K562 (cell line): ENCODE measurements around the gene IFI16. TPM values are rescaled to one million over a fixed set of nuclear protein-coding genes. Genes with fewer than 3 reads are reported as not detected.

Source experiments
- HNRNPLL ChIP-seq: fragments of 200-400 bp; formaldehyde crosslinking; IDR thresholded peaks from 2 replicates; pipeline ENCODE4 v1.6.1; 2017; ENCODE audit warnings: low read length, low read depth, mild to moderate bottlenecking; ENCODE audit not compliant: poor library complexity, severe bottlenecking
- HNRNPUL1 ChIP-seq: fragments of 200-400 bp; formaldehyde crosslinking; IDR thresholded peaks from 2 replicates; pipeline ENCODE4 v1.6.1; 2017; ENCODE audit warnings: low read length
- JUN ChIP-seq, 2 experiments: sonication (generic) in 1 of 2; formaldehyde crosslinking in 1 of 2; IDR thresholded peaks; 2 replicates each; pipeline versions ENCODE4 v1.6.1 to v1.8.0; 2012 to 2022; ENCODE audit warnings: borderline replicate concordance in 2 of 2, mild to moderate bottlenecking in 2 of 2, improper control_type of control experiment in 1 of 2, low read depth in 1 of 2, low read length in 1 of 2, missing genetic modification reagents in 1 of 2
- ZNF24 ChIP-seq: fragments of 450-650 bp; IDR thresholded peaks from 2 replicates; pipeline ENCODE4 v1.6.1; 2016
- ZNF398 ChIP-seq: fragments of 250-450 bp; sonication (Bioruptor Pico); IDR thresholded peaks from 2 replicates; pipeline ENCODE4 v1.8.0; 2021; ENCODE audit warnings: moderate library complexity, mild to moderate bottlenecking, inconsistent platforms
- polyA plus RNA-seq, 8 experiments: library from polyadenylated mRNA; depleted of rRNA in 4 of 8; stranded (reverse) in 5 of 8; unstranded in 3 of 8; fragments of >200 nt; fragmentation: Nextera tagmentation in 2 of 8; fragmentation: Illumina TruSeq in 1 of 8; extraction: Ambion mirVana in 2 of 8; extraction: Trizol in 1 of 8; gene quantifications; 2 replicates each; pipeline versions ENCODE4 v1.2.1 to v1.2.3, GENCODE V29; 2011 to 2014; ENCODE audit warnings: inconsistent platforms in 1 of 8, missing spikeins in 1 of 8
- total RNA-seq, 7 experiments: library from RNA; depleted of rRNA in 6 of 7; stranded (reverse); fragments of >200 nt in 6 of 7; fragmentation: Illumina TruSeq in 2 of 7; extraction: Trizol in 2 of 7; gene quantifications; 2 replicates each; pipeline versions ENCODE4 v1.2.1 to v1.2.3, GENCODE V29; 2011 to 2021; ENCODE audit warnings: low replicate concordance in 1 of 7
- TF ChIP-seq, protein P1 (sequence below): fragments of 450-650 bp; IDR thresholded peaks from 2 replicates; pipeline ENCODE4 v1.6.1; 2016; ENCODE audit warnings: low read depth
- TF ChIP-seq, protein P2 (sequence below): fragments of 250-450 bp; sonication (Bioruptor Pico); IDR thresholded peaks from 2 replicates; pipeline ENCODE4 v1.4.0; 2020; ENCODE audit warnings: mild to moderate bottlenecking, moderate library complexity
- TF ChIP-seq, protein P3 (sequence below): fragments of 450-650 bp; formaldehyde crosslinking; IDR thresholded peaks from 2 replicates; pipeline ENCODE4 v1.4.0; 2020; ENCODE audit warnings: mild to moderate bottlenecking, mixed read lengths
- TF ChIP-seq, protein P4 (sequence below): fragments of 450-650 bp; formaldehyde crosslinking; IDR thresholded peaks from 2 replicates; pipeline ENCODE4 v1.4.0; 2022; ENCODE audit warnings: missing genetic modification characterization

Gene IFI16
- total and polyA plus RNA-seq, 9 of the 15 experiments (the other 6 are each of a cell fraction or from before 2014, with no cell fraction given): 0.70 to 2.8 (median 1.6) TPM

DNA sequence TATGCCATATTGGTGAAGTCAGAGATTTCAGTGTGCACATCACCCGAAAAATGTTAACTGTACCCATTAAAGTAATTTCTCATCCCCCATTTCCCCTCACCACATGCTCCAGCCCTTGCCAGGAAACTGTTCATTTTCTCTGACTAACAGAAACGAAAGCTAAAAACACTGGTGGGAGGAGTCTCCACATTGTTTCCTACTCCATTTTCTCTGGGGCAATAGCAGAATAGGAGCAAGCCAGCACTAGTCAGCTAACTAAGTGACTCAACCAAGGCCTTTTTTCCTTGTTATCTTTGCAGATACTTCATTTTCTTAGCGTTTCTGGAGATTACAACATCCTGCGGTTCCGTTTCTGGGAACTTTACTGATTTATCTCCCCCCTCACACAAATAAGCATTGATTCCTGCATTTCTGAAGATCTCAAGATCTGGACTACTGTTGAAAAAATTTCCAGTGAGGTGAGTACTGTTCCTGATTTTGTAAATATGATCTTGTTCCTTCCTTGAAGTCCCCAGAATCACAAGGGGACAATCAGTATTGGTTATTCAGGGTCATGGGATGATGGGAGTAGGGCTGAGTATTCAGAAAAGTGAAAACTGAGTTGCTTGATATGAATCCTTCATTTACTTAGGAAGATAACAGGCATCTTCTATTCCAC, at the start of gene IFI16 (continued):
- TF ChIP-seq, protein P1, sequence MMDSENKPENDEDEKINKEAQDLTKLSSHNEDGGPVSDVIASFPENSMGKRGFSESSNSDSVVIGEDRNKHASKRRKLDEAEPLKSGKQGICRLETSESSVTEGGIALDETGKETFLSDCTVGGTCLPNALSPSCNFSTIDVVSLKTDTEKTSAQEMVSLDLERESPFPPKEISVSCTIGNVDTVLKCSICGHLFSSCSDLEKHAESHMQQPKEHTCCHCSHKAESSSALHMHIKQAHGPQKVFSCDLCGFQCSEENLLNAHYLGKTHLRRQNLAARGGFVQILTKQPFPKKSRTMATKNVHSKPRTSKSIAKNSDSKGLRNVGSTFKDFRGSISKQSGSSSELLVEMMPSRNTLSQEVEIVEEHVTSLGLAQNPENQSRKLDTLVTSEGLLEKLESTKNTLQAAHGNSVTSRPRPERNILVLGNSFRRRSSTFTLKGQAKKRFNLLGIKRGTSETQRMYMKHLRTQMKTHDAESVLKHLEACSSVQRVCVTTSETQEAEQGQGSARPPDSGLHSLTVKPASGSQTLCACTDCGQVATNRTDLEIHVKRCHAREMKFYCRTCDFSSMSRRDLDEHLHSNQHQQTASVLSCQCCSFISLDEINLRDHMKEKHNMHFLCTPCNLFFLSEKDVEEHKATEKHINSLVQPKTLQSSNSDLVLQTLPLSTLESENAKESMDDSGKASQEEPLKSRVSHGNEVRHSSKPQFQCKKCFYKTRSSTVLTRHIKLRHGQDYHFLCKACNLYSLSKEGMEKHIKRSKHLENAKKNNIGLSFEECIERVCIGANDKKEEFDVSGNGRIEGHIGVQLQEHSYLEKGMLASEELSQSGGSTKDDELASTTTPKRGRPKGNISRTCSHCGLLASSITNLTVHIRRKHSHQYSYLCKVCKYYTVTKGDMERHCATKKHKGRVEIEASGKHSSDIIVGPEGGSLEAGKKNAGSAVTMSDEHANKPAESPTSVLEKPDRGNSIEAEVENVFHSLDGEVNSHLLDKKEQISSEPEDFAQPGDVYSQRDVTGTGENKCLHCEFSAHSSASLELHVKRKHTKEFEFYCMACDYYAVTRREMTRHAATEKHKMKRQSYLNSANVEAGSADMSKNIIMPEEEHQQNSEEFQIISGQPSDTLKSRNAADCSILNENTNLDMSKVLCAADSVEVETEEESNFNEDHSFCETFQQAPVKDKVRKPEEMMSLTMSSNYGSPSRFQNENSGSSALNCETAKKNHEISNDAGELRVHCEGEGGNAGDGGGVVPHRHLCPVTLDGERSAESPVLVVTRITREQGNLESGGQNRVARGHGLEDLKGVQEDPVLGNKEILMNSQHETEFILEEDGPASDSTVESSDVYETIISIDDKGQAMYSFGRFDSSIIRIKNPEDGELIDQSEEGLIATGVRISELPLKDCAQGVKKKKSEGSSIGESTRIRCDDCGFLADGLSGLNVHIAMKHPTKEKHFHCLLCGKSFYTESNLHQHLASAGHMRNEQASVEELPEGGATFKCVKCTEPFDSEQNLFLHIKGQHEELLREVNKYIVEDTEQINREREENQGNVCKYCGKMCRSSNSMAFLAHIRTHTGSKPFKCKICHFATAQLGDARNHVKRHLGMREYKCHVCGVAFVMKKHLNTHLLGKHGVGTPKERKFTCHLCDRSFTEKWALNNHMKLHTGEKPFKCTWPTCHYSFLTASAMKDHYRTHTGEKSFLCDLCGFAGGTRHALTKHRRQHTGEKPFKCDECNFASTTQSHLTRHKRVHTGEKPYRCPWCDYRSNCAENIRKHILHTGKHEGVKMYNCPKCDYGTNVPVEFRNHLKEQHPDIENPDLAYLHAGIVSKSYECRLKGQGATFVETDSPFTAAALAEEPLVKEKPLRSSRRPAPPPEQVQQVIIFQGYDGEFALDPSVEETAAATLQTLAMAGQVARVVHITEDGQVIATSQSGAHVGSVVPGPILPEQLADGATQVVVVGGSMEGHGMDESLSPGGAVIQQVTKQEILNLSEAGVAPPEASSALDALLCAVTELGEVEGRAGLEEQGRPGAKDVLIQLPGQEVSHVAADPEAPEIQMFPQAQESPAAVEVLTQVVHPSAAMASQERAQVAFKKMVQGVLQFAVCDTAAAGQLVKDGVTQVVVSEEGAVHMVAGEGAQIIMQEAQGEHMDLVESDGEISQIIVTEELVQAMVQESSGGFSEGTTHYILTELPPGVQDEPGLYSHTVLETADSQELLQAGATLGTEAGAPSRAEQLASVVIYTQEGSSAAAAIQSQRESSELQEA: no peak
- TF ChIP-seq HNRNPLL (peak; percentile 95), ZNF398 (no peak), JUN (IDR thresholded peaks at IDR 0.05; ENCODE audit: borderline replicate concordance, low read depth, low read length) (peak; percentile 74), JUN (CRISPR knock-in tag; IDR thresholded peaks at IDR 0.05; ENCODE audit: borderline replicate concordance) (no peak), HNRNPUL1 (no peak), ZNF24 (0 out of 2 replicates have a peak, but pooled peaks have one; percentile 54)
- TF ChIP-seq, protein P2, sequence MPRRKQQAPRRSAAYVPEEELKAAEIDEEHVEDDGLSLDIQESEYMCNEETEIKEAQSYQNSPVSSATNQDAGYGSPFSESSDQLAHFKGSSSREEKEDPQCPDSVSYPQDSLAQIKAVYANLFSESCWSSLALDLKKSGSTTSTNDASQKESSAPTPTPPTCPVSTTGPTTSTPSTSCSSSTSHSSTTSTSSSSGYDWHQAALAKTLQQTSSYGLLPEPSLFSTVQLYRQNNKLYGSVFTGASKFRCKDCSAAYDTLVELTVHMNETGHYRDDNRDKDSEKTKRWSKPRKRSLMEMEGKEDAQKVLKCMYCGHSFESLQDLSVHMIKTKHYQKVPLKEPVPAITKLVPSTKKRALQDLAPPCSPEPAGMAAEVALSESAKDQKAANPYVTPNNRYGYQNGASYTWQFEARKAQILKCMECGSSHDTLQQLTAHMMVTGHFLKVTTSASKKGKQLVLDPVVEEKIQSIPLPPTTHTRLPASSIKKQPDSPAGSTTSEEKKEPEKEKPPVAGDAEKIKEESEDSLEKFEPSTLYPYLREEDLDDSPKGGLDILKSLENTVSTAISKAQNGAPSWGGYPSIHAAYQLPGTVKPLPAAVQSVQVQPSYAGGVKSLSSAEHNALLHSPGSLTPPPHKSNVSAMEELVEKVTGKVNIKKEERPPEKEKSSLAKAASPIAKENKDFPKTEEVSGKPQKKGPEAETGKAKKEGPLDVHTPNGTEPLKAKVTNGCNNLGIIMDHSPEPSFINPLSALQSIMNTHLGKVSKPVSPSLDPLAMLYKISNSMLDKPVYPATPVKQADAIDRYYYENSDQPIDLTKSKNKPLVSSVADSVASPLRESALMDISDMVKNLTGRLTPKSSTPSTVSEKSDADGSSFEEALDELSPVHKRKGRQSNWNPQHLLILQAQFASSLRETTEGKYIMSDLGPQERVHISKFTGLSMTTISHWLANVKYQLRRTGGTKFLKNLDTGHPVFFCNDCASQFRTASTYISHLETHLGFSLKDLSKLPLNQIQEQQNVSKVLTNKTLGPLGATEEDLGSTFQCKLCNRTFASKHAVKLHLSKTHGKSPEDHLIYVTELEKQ: no peak
- TF ChIP-seq, protein P3, sequence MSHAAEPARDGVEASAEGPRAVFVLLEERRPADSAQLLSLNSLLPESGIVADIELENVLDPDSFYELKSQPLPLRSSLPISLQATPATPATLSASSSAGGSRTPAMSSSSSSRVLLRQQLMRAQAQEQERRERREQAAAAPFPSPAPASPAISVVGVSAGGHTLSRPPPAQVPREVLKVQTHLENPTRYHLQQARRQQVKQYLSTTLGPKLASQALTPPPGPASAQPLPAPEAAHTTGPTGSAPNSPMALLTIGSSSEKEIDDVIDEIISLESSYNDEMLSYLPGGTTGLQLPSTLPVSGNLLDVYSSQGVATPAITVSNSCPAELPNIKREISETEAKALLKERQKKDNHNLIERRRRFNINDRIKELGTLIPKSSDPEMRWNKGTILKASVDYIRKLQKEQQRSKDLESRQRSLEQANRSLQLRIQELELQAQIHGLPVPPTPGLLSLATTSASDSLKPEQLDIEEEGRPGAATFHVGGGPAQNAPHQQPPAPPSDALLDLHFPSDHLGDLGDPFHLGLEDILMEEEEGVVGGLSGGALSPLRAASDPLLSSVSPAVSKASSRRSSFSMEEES: no peak
- TF ChIP-seq, protein P4, sequence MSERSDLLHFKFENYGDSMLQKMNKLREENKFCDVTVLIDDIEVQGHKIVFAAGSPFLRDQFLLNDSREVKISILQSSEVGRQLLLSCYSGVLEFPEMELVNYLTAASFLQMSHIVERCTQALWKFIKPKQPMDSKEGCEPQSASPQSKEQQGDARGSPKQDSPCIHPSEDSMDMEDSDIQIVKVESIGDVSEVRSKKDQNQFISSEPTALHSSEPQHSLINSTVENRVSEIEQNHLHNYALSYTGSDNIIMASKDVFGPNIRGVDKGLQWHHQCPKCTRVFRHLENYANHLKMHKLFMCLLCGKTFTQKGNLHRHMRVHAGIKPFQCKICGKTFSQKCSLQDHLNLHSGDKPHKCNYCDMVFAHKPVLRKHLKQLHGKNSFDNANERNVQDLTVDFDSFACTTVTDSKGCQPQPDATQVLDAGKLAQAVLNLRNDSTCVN: no peak
